Astrocyte of the spinal cord (primary cell): ENCODE data around the gene GDF9.
A peak's percentile ranks its signal among the peaks of the same experiment; 100 is the strongest.

Source experiments
- DNase-seq: peaks from one replicate; pipeline ENCODE4 v3.0.0; 2011; ENCODE audit warnings: low read depth, low spot score
- H3K4me3 ChIP-seq: 2 replicates; pipeline ENCODE4 v1.5.1; 2011; ENCODE audit warnings: low read depth, mild to moderate bottlenecking, low read length, moderate library complexity
- in situ Hi-C: cut with HindIII; loops from 2 replicates; pipeline ENCODE4 v1.10.0; 2017; ENCODE audit warnings: low sequenced_read_pairs
- TF ChIP-seq, protein P1 (sequence below): IDR thresholded peaks from 2 replicates; pipeline ENCODE4 v1.5.1; 2012; ENCODE audit warnings: low read depth, mild to moderate bottlenecking, low read length, inconsistent platforms

The GDF9 gene, protein sequence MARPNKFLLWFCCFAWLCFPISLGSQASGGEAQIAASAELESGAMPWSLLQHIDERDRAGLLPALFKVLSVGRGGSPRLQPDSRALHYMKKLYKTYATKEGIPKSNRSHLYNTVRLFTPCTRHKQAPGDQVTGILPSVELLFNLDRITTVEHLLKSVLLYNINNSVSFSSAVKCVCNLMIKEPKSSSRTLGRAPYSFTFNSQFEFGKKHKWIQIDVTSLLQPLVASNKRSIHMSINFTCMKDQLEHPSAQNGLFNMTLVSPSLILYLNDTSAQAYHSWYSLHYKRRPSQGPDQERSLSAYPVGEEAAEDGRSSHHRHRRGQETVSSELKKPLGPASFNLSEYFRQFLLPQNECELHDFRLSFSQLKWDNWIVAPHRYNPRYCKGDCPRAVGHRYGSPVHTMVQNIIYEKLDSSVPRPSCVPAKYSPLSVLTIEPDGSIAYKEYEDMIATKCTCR

DNA sequence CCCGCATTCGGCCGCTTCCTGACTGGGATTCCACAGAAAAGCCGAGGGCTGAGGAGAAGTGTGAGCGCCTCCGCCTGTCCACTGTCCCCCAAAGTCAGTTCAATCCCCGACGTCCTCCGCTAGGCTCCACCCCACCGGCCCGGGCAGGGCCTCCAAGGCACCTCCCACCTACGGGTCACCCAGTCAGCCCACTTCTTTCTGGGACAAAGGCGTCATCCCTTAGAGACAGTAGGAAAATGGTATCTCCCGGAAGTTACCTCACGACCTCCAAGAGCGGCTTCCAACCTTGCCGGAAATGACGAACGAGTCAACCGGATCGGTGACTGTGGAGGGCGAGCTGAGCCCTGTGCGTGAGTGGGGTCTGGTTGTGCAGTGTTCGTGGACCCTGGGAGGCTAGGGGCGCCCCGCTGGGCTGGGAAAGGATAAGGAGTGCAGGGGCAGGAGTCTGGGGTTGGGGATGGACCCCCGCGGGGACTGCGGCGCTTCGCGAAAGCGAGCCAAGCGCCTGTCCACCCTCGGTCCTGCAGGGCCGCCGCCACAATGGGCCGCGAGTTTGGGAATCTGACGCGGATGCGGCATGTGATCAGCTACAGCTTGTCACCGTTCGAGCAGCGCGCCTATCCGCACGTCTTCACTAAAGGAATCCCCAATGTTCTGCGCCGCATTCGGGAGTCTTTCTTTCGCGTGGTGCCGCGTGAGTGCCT is at the start of gene GDF9, which contains the start of gene UQCRQ:
GDF9 (minus strand) TSS at position 128 of the 704 bp plus-strand sequence. CDS start 1,936 bp downstream, outside the sequence.
UQCRQ (plus strand) TSS at position 301 of the 704 bp plus-strand sequence; CDS start at position 541, 240 bp downstream.
- in situ Hi-C loops = no loop called here
- DNase-seq = peak; percentile 99

GRCh38 chr5:132915681-132916080 is 49.4 kb upstream of the GDF9 start:
- DNase-seq = no peak
- H3K4me3 ChIP-seq = no peak overlapping the region
- in situ Hi-C loops = no loop called here
- TF ChIP-seq, protein P1, sequence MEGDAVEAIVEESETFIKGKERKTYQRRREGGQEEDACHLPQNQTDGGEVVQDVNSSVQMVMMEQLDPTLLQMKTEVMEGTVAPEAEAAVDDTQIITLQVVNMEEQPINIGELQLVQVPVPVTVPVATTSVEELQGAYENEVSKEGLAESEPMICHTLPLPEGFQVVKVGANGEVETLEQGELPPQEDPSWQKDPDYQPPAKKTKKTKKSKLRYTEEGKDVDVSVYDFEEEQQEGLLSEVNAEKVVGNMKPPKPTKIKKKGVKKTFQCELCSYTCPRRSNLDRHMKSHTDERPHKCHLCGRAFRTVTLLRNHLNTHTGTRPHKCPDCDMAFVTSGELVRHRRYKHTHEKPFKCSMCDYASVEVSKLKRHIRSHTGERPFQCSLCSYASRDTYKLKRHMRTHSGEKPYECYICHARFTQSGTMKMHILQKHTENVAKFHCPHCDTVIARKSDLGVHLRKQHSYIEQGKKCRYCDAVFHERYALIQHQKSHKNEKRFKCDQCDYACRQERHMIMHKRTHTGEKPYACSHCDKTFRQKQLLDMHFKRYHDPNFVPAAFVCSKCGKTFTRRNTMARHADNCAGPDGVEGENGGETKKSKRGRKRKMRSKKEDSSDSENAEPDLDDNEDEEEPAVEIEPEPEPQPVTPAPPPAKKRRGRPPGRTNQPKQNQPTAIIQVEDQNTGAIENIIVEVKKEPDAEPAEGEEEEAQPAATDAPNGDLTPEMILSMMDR = no peak

More for the DNA sequence above, at the start of gene GDF9, which contains the start of gene UQCRQ:
- H3K4me3 ChIP-seq = peak within 1 kb of the TSS; percentile 90
- TF ChIP-seq, protein P1 = peak; percentile 41

GRCh38 chr5:132909702-132910101 is 43.4 kb upstream of the GDF9 start:
- TF ChIP-seq, protein P1 = no peak
- no peak overlapping the region for H3K4me3 ChIP-seq
- in situ Hi-C loops = no loop called here
- no peak for DNase-seq

- no peak for DNase-seq
- in situ Hi-C loops = no loop called here
Measured at GRCh38 chr5:132907161-132907560, 40.9 kb upstream of the GDF9 start.

DNA sequence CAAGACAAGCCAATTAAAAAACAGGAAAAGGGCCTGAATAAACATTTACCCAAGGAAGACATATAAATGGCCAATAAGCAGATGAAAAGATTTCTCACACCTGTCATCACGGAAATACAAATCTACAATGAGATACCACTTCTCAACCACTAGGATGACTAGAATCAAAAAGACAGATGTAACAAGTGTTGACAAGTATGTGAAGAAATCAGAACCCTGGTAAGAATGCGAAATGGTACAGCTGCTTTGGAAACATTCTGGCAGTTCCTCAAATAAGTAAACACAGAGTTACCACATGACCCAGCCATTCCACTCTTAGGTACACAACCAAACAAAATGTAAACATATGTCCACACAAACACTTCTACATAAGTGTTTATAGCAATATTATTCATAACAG is 39.7 kb upstream of the GDF9 start:
- TF ChIP-seq, protein P1 = no peak
- DNase-seq = no peak
- H3K4me3 ChIP-seq = no peak overlapping the region
- in situ Hi-C loops = no loop called here

More at GRCh38 chr5:132907161-132907560, 40.9 kb upstream of the GDF9 start:
- no peak overlapping the region for H3K4me3 ChIP-seq
- TF ChIP-seq, protein P1 = no peak

DNA sequence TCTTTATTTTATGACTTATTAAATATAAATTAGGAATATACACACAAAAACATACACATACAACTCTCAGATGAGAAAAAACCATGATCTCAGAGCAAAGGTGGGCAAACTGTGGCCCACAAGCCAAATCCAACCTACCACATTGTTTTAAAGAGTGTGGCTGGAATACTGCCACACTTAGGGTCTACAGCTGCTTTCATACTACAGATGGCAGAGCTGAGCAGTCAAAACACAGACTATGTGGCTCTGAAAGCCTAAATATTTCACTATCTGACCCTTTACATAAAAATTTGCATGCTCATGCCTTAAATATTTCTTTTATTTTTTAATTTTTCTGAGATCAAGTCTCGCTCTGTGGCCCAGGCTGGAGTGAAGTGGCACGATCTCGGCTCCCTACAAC is 35.5 kb upstream of the GDF9 start:
- TF ChIP-seq, protein P1 = no peak
- H3K4me3 ChIP-seq = no peak overlapping the region
- in situ Hi-C loops = no loop called here
- no peak for DNase-seq
